PFSK-1 (cell line): ENCODE data around the gene HEPACAM.

Experiments
- SIN3A ChIP-seq: IDR thresholded peaks from 2 replicates; pipeline ENCODE4 v1.6.1; 2012; ENCODE audit warnings: mild to moderate bottlenecking, low read length, moderate library complexity, borderline replicate concordance; ENCODE audit not compliant: insufficient read depth
- TF ChIP-seq, protein P1 (sequence below), 2 experiments: IDR thresholded peaks; 2 replicates each; pipeline versions ENCODE4 v1.6.1 to v1.8.0; 2011 to 2012; ENCODE audit warnings: low read depth in 2 of 2, low read length in 2 of 2, control low read depth in 1 of 2, inconsistent platforms in 1 of 2, mild to moderate bottlenecking in 1 of 2, moderate library complexity in 1 of 2; ENCODE audit not compliant: insufficient read depth in 1 of 2

DNA sequence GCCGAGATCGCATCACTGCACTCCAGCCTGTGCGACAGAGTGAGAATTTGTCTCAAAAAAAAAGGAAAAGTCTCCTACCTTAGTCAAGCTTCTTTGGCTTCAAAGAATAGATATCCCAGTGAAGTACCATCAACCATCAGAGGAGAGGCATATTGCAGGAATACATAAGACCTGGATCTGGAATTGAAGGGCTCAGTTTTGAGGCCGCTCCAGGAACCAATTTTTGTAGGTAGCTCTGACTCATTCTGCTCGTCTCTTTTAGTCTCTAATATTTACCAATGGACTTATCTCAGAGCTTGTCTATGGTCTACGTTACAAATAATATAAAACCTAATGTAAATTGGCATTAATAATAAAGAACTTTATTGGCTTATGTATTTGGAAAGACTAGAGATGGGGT, 10.0 kb upstream of the HEPACAM start:
- TF ChIP-seq, protein P1, sequence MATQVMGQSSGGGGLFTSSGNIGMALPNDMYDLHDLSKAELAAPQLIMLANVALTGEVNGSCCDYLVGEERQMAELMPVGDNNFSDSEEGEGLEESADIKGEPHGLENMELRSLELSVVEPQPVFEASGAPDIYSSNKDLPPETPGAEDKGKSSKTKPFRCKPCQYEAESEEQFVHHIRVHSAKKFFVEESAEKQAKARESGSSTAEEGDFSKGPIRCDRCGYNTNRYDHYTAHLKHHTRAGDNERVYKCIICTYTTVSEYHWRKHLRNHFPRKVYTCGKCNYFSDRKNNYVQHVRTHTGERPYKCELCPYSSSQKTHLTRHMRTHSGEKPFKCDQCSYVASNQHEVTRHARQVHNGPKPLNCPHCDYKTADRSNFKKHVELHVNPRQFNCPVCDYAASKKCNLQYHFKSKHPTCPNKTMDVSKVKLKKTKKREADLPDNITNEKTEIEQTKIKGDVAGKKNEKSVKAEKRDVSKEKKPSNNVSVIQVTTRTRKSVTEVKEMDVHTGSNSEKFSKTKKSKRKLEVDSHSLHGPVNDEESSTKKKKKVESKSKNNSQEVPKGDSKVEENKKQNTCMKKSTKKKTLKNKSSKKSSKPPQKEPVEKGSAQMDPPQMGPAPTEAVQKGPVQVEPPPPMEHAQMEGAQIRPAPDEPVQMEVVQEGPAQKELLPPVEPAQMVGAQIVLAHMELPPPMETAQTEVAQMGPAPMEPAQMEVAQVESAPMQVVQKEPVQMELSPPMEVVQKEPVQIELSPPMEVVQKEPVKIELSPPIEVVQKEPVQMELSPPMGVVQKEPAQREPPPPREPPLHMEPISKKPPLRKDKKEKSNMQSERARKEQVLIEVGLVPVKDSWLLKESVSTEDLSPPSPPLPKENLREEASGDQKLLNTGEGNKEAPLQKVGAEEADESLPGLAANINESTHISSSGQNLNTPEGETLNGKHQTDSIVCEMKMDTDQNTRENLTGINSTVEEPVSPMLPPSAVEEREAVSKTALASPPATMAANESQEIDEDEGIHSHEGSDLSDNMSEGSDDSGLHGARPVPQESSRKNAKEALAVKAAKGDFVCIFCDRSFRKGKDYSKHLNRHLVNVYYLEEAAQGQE (IDR thresholded peaks at IDR 0.05; ENCODE audit: insufficient read depth in 1 of 2, low read depth in 2 of 2, low read length in 2 of 2): no peak
- TF ChIP-seq SIN3A: no peak
